ENCODE results near the gene CTSW. TPM values are rescaled to one million over a fixed set of nuclear protein-coding genes. Genes with fewer than 3 reads are reported as not detected.

Gene CTSW
- polyA plus RNA-seq, 1 of the 3 experiments (the other 2 are of a cell fraction), result 0.49 TPM

DNA sequence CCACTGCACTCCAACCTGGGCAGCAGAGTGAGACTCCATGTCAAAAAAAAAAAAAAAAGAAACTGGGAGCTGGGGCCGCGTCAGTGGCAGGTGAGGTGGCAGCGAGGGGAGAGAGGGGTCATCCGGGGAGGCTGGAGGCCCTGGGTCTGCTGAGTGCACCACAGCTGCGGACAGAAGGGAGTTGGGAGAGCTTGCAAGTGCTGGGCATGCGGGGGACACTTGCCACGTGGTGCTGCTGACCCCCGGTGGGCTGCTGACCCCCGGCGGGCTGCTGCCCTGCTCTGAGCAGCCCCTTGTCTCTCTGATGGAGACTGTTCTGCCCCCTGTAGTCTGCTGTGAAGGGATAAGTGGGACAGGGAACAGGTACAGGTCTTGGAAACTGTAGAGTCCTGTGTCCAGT, 42.2 kb downstream of the CTSW start (continued):
- TF ChIP-seq, protein P1, sequence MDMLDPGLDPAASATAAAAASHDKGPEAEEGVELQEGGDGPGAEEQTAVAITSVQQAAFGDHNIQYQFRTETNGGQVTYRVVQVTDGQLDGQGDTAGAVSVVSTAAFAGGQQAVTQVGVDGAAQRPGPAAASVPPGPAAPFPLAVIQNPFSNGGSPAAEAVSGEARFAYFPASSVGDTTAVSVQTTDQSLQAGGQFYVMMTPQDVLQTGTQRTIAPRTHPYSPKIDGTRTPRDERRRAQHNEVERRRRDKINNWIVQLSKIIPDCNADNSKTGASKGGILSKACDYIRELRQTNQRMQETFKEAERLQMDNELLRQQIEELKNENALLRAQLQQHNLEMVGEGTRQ (IDR thresholded peaks at IDR 0.05; ENCODE audit: borderline replicate concordance, low read depth, low read length), result no peak
- TF ChIP-seq FOSL2 (IDR thresholded peaks at IDR 0.05; ENCODE audit: borderline replicate concordance, low read depth) (no peak), ELF1 (IDR thresholded peaks at IDR 0.05) (no peak), FOXM1 (IDR thresholded peaks at IDR 0.05; ENCODE audit: low read depth) (no peak), YY1 (IDR thresholded peaks at IDR 0.05; ENCODE audit: low read depth) (no peak), USF1 (IDR thresholded peaks at IDR 0.05; ENCODE audit: borderline replicate concordance, low read depth) (no peak), JUND (IDR thresholded peaks at IDR 0.05) (no peak)
- TF ChIP-seq, protein P2, sequence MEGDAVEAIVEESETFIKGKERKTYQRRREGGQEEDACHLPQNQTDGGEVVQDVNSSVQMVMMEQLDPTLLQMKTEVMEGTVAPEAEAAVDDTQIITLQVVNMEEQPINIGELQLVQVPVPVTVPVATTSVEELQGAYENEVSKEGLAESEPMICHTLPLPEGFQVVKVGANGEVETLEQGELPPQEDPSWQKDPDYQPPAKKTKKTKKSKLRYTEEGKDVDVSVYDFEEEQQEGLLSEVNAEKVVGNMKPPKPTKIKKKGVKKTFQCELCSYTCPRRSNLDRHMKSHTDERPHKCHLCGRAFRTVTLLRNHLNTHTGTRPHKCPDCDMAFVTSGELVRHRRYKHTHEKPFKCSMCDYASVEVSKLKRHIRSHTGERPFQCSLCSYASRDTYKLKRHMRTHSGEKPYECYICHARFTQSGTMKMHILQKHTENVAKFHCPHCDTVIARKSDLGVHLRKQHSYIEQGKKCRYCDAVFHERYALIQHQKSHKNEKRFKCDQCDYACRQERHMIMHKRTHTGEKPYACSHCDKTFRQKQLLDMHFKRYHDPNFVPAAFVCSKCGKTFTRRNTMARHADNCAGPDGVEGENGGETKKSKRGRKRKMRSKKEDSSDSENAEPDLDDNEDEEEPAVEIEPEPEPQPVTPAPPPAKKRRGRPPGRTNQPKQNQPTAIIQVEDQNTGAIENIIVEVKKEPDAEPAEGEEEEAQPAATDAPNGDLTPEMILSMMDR (IDR thresholded peaks at IDR 0.05), result no peak

- Histone ChIP-seq H3K4me3 (ENCODE audit: low read depth in 2 of 2, low read length in 1 of 2) (no peak overlapping the region), H4K20me1 (ENCODE audit: insufficient read depth) (0 out of 2 replicates have a peak, but pooled peaks cover 4% of the 10 kb centered on the region), H2AFZ (ENCODE audit: low read depth) (no peak overlapping the region), H3F3A (replicated peaks; ENCODE audit: insufficient read depth) (peaks cover 26% of the 10 kb centered on the region), H3K4me2 (no peak overlapping the region), H3K79me2 (ENCODE audit: insufficient read depth) (peaks cover 41% of the 10 kb centered on the region), H3K27ac (ENCODE audit: low read depth in 2 of 2, low read length in 1 of 2) (no peak overlapping the region), H3K9me3 (no peaks in the 10 kb centered on the region), H3K9ac (no peak overlapping the region), H3K36me3 (replicated peaks in 1 of 2; ENCODE audit: control insufficient read depth in 1 of 2, insufficient read depth in 2 of 2, low read length in 1 of 2) (peaks cover 10 to 31% of the 10 kb centered on the region in 2 experiments), H3K27me3 (ENCODE audit: insufficient read depth) (no peaks in the 10 kb centered on the region), H3K4me1 (ENCODE audit: control insufficient read depth in 1 of 2, insufficient read depth in 2 of 2, low read depth in 1 of 2, low read length in 1 of 2) (peaks cover 14 to 26% of the 10 kb centered on the region in 2 experiments; a peak in 3 of 4 replicates), H3K9me2 (no peaks in the 10 kb centered on the region)
- no peak for DNase-seq
- 96% methylated on average over 3 of the region's 3 CpGs for WGBS (ENCODE audit: low lambda C conversion rate)
- ChIA-PET POLR2A (interaction anchor here (1.2 kb wide), 1 partner anchor 52 kb away, joined by 3 read pairs; no protein-coding TSS in a partner anchor), CTCF (interaction anchor here (0.7 to 5.5 kb wide), 5 partner anchors 10 to 100 kb away, joined by 3 to 22 read pairs (median 6); partner anchors contain the start of gene FIBP)
- TF ChIP-seq SMC3 (IDR thresholded peaks at IDR 0.05; ENCODE audit: low read depth, low read length), result no peak
- TF ChIP-seq, protein P2 (IDR thresholded peaks at IDR 0.05), result no peak
- no peak for TF ChIP-seq TCF12 (IDR thresholded peaks at IDR 0.05)
Observed at GRCh38 chr11:65922565-65922964, 42.9 kb downstream of the CTSW start.

Measured in SK-N-SH (cell line).